Chondrocyte (in vitro differentiated cells): ENCODE results near the gene PTGES2. TPM values are rescaled to one million over a fixed set of nuclear protein-coding genes. Genes with fewer than 3 reads are reported as not detected.

Experiments
- DNase-seq: peaks from one replicate; pipeline ENCODE4 v3.0.0; 2021; ENCODE audit warnings: mixed read lengths, low spot score
- H3K27ac Mint-ChIP-seq: one replicate; pipeline ENCODE4 v1.8.0; 2021; ENCODE audit warnings: mild to moderate bottlenecking, moderate library complexity, mixed read lengths; ENCODE audit not compliant: unreplicated experiment
- H3K27me3 Mint-ChIP-seq: 2 replicates; pipeline ENCODE4 v1.8.0; 2021; ENCODE audit warnings: low read depth, mixed read lengths
- H3K36me3 Mint-ChIP-seq: 2 replicates; pipeline ENCODE4 v1.8.0; 2021; ENCODE audit warnings: low read depth, mixed read lengths
- H3K4me1 Mint-ChIP-seq: 2 replicates; pipeline ENCODE4 v1.8.0; 2021; ENCODE audit warnings: low read depth, mild to moderate bottlenecking, mixed read lengths
- H3K4me3 Mint-ChIP-seq: one replicate; pipeline ENCODE4 v1.8.0; 2021; ENCODE audit warnings: mild to moderate bottlenecking, moderate library complexity, mixed read lengths; ENCODE audit not compliant: unreplicated experiment
- H3K9me3 Mint-ChIP-seq: 2 replicates; pipeline ENCODE4 v1.8.0; 2021; ENCODE audit warnings: low read depth, mixed read lengths
- CTCF ChIP-seq: fragments of 200-600 bp; sonication (generic); IDR thresholded peaks from 2 replicates; pipeline ENCODE4 v1.5.0; 2021; ENCODE audit warnings: antibody characterized with exemption, mild to moderate bottlenecking, moderate library complexity
- total RNA-seq: library from RNA; stranded (reverse); gene quantifications from 3 replicates; pipeline ENCODE4 v1.2.1, GENCODE V29; 2021

Gene PTGES2
- total RNA-seq, 1 donor from 2014 or later = 49.3 TPM

DNA sequence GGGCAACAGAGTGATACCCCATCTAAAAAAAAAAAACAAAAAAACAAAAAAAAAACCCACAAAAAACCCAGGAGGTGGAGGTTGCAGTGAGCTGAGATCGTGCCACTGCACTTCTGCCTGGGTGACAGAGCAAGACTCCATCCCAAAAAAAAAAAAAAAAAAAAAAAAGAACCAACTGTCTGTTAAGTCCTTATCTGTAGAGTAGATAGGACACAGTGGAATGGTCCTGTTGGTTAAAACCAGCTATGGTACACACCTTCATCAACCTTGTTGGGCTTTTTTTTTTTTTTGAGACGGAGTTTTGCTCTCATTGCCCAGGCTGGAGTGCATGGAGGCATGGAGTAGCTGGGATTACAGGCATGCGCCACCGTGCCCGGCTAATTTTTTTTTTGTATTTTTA lies 47.3 kb downstream of the PTGES2 start:
- H3K27me3 Mint-ChIP-seq = no peaks in the 10 kb centered on the region
- H3K27ac Mint-ChIP-seq = no peak overlapping the region
- DNase-seq = no peak
- H3K4me1 Mint-ChIP-seq = peaks cover 43% of the 10 kb centered on the region
- no peak for TF ChIP-seq CTCF
- H3K4me3 Mint-ChIP-seq = no peak overlapping the region
- no peaks in the 10 kb centered on the region for H3K9me3 Mint-ChIP-seq
- H3K36me3 Mint-ChIP-seq = no peaks in the 10 kb centered on the region

DNA sequence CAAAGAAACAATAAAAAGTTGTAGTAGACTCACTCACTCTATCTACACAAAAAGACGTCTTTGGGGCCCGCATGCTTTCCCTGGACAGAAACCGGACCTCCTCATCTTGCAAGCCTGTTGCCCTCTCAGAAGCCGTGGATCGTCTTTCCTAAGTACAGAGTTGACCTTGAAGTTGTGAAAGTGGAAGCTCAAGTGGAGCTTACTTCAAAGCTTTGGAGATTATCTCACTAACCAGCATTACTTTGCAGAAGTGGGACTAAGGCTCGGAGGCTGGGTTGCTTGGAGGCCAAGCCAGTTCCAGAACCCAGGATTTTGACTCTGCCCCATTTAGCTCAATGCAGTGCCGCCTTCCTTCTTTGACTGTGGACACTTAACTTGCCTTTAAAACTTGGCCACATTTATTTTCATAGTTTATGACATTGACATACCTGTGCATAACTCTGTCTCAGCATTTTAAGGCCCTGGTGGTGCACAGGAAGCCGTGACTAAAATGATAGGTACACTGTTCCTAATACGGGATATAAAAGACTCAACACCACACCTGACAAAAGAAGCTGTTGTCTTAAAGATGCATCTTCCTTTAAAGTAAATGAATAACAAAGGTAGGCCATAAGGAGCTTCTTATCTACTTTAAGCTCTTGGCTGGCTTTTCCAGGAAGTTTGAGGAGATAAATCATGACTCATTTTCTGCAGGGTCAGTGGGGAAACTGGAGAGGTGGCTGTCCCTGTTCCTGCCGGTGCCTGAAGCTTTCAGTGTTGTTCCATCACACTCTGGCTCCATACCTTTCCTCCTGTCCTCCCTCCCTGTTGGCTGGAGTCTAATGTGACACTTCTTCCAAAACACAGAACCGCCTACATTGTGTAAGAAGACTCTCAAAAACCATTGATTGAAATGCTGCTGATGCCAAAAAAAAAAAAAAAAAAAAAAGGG lies 48.8 kb downstream of the PTGES2 start:
- DNase-seq = no peak
- peak overlapping the region; percentile 70 for H3K27ac Mint-ChIP-seq

GRCh38 chr9:128077847-128078503 lies 49.6 kb downstream of the PTGES2 start:
- Mint-ChIP-seq H3K4me1 (peaks cover 41% of the 10 kb centered on the region), H3K9me3 (no peaks in the 10 kb centered on the region), H3K36me3 (no peaks in the 10 kb centered on the region), H3K4me3 (no peak overlapping the region), H3K27me3 (no peaks in the 10 kb centered on the region), H3K27ac (no peak overlapping the region)
- DNase-seq = no peak
- TF ChIP-seq CTCF = no peak

More for the DNA sequence above, 48.8 kb downstream of the PTGES2 start:
- no peak for TF ChIP-seq CTCF
- no peaks in the 10 kb centered on the region for H3K36me3 Mint-ChIP-seq
- peaks cover 36% of the 10 kb centered on the region for H3K4me1 Mint-ChIP-seq
- no peaks in the 10 kb centered on the region for H3K27me3 Mint-ChIP-seq
- no peak overlapping the region for H3K4me3 Mint-ChIP-seq
- H3K9me3 Mint-ChIP-seq = no peaks in the 10 kb centered on the region

DNA sequence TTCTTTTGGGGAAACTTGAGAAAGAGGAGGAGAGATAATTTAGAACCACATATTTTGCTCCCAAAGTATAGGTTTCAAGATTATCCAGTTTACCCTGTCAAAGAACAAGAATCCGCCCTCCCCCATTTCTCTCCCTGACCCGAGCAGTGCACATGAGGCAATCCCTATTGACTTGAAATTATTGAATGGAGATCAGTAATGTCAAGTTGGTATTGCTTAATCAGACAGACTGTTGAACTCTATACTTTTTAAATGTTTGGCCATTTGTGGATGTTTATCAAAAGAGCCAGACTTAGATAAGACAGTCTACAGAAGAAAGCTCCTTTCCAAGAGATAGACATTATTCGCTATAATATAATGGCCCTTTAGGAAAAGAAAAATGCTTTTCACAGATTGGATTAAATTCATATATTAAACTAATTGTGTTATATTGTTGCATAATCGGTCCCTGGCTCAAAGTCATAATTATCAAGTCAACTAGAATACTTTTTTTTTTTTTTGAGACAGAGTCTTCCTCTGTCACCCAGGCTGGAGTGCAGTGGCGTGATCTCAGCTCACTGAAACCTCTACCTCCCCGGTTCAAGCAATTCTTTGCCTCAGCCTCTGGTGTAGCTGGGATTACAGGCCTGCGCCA lies 54.2 kb downstream of the PTGES2 start:
- peak overlapping the region; percentile 95 for H3K27ac Mint-ChIP-seq
- DNase-seq = no peak
- peaks cover 43% of the 10 kb centered on the region for H3K4me1 Mint-ChIP-seq
- H3K36me3 Mint-ChIP-seq = no peaks in the 10 kb centered on the region
- H3K4me3 Mint-ChIP-seq = no peak overlapping the region
- no peak for TF ChIP-seq CTCF
- no peaks in the 10 kb centered on the region for H3K27me3 Mint-ChIP-seq
- no peaks in the 10 kb centered on the region for H3K9me3 Mint-ChIP-seq
